Breast epithelium (tissue), 3 donors: ENCODE results near the gene PIWIL1.

Experiments
- POLR2AphosphoS5 ChIP-seq, 3 donors: sonication (generic); formaldehyde crosslinking; IDR thresholded peaks; one replicate each; pipeline ENCODE4 v1.6.1; 2017; ENCODE audit warnings: antibody characterized with exemption in 3 of 3
- TF ChIP-seq, protein P1 (sequence below), 3 donors: fragments of 450-650 bp; IDR thresholded peaks; one replicate each; pipeline ENCODE4 v1.5.1; 2016 to 2017; ENCODE audit warnings: antibody characterized with exemption in 3 of 3, mild to moderate bottlenecking in 3 of 3, moderate library complexity in 3 of 3

DNA sequence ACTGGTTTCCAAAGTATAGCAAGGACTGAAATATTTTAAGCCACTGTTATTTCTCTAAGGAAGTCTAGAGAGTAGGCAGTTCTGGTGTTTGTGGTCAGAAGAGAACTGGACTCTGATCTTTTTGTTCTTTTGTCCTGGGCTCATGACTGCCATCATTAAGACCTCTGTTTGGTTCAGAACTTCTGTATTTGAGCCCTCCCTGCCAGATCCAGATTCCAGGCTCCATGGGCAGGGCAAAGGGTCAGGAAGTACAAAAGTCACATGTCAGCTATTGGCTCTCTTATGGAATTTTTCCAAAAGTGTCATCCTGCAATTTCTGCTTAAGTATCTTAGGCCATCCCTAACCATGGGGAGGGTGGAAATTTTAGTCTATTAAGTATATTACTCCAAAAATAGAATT lies 6.8 kb downstream of the PIWIL1 start:
- TF ChIP-seq, protein P1, sequence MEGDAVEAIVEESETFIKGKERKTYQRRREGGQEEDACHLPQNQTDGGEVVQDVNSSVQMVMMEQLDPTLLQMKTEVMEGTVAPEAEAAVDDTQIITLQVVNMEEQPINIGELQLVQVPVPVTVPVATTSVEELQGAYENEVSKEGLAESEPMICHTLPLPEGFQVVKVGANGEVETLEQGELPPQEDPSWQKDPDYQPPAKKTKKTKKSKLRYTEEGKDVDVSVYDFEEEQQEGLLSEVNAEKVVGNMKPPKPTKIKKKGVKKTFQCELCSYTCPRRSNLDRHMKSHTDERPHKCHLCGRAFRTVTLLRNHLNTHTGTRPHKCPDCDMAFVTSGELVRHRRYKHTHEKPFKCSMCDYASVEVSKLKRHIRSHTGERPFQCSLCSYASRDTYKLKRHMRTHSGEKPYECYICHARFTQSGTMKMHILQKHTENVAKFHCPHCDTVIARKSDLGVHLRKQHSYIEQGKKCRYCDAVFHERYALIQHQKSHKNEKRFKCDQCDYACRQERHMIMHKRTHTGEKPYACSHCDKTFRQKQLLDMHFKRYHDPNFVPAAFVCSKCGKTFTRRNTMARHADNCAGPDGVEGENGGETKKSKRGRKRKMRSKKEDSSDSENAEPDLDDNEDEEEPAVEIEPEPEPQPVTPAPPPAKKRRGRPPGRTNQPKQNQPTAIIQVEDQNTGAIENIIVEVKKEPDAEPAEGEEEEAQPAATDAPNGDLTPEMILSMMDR (IDR thresholded peaks at IDR 0.05): no peak
- no peak for TF ChIP-seq POLR2AphosphoS5 (IDR thresholded peaks at IDR 0.05)
